DOHH2 (cell line): ENCODE results near the gene LIPG.
"Not testable (repeated sequence)": the region's sequence is repeated elsewhere in the genome, so short reads cannot be mapped to it uniquely, and the experiment has no call there.

ENCODE experiments used
- H3F3A ChIP-seq: fragments of 200-600 bp; sonication (generic), shearing (Covaris generic); 2 replicates; pipeline ENCODE4 v1.6.0; 2016; ENCODE audit warnings: antibody characterized with exemption, mild to moderate bottlenecking; ENCODE audit not compliant: control insufficient read depth, insufficient read depth
- H3K27ac ChIP-seq: fragments of 200-600 bp; sonication (generic); 2 replicates; pipeline ENCODE4 v1.5.1; 2014; ENCODE audit warnings: low read depth, mild to moderate bottlenecking, low read length, moderate library complexity
- H3K27me3 ChIP-seq: fragments of 200-600 bp; sonication (generic); 2 replicates; pipeline ENCODE4 v1.6.1; 2014; ENCODE audit warnings: mild to moderate bottlenecking, low read length, mixed read lengths; ENCODE audit not compliant: control insufficient read depth
- H3K36me3 ChIP-seq: fragments of 200-600 bp; sonication (generic); 2 replicates; pipeline ENCODE4 v1.6.1; 2014; ENCODE audit warnings: mild to moderate bottlenecking, low read length, moderate library complexity, mixed read lengths; ENCODE audit not compliant: control insufficient read depth
- H3K4me1 ChIP-seq: fragments of 200-600 bp; sonication (generic); 2 replicates; pipeline ENCODE4 v1.6.1; 2014; ENCODE audit warnings: mild to moderate bottlenecking, low read length, mixed read lengths; ENCODE audit not compliant: control insufficient read depth
- H3K4me2 ChIP-seq: fragments of 200-600 bp; sonication (generic); 2 replicates; pipeline ENCODE4 v1.6.0; 2014; ENCODE audit warnings: mild to moderate bottlenecking, low read length, moderate library complexity
- H3K4me3 ChIP-seq: fragments of 200-600 bp; sonication (generic); 2 replicates; pipeline ENCODE4 v1.5.1; 2014; ENCODE audit warnings: mild to moderate bottlenecking, low read length, mixed read lengths
- H3K79me2 ChIP-seq: fragments of 200-600 bp; sonication (generic); 2 replicates; pipeline ENCODE4 v1.6.1; 2014; ENCODE audit warnings: mild to moderate bottlenecking, low read length, mixed read lengths; ENCODE audit not compliant: control insufficient read depth
- H3K9me2 ChIP-seq: fragments of 200-600 bp; sonication (generic); replicated peaks from 2 replicates; pipeline ENCODE4 v1.6.1; 2014; ENCODE audit warnings: mild to moderate bottlenecking, low read length, mixed read lengths; ENCODE audit not compliant: control insufficient read depth
- H3K9me3 ChIP-seq: fragments of 200-600 bp; sonication (generic); 2 replicates; pipeline ENCODE4 v1.6.1; 2014; ENCODE audit warnings: antibody characterized with exemption, low read length, mixed read lengths; ENCODE audit not compliant: control insufficient read depth, insufficient read depth
- H4K20me1 ChIP-seq: fragments of 200-600 bp; sonication (generic); 2 replicates; pipeline ENCODE4 v1.6.0; 2014; ENCODE audit warnings: low read depth, mild to moderate bottlenecking, antibody characterized with exemption, low read length, moderate library complexity; ENCODE audit not compliant: control insufficient read depth, insufficient read depth
- CTCF ChIP-seq: fragments of 200-600 bp; sonication (generic); IDR thresholded peaks from one replicate; pipeline ENCODE4 v1.5.1; 2014; ENCODE audit warnings: antibody characterized with exemption, mild to moderate bottlenecking, low read depth, low read length; ENCODE audit not compliant: poor library complexity, severe bottlenecking
- EZH2phosphoT487 ChIP-seq: fragments of 200-600 bp; sonication (generic); IDR thresholded peaks from 2 replicates; pipeline ENCODE4 v1.6.1; 2017; ENCODE audit warnings: borderline replicate concordance, mild to moderate bottlenecking, antibody characterized with exemption, low read length, moderate library complexity, mixed read lengths

The LIPG gene

GRCh38 chr18:49520661-49521145, 41.2 kb upstream of the LIPG start:
- Histone ChIP-seq H3K36me3 (no peaks in the 10 kb centered on the region), H3K9me3 (no peaks in the 10 kb centered on the region), H3K27ac (no peak overlapping the region), H3K27me3 (no peaks in the 10 kb centered on the region), H3K4me2 (no peak overlapping the region), H4K20me1 (no peaks in the 10 kb centered on the region), H3K4me1 (no peaks in the 10 kb centered on the region), H3K79me2 (no peaks in the 10 kb centered on the region), H3K4me3 (no peak overlapping the region), H3K9me2 (no peaks in the 10 kb centered on the region), H3F3A (no peaks in the 10 kb centered on the region)
- no peak for TF ChIP-seq EZH2phosphoT487
- TF ChIP-seq CTCF, result no peak

DNA sequence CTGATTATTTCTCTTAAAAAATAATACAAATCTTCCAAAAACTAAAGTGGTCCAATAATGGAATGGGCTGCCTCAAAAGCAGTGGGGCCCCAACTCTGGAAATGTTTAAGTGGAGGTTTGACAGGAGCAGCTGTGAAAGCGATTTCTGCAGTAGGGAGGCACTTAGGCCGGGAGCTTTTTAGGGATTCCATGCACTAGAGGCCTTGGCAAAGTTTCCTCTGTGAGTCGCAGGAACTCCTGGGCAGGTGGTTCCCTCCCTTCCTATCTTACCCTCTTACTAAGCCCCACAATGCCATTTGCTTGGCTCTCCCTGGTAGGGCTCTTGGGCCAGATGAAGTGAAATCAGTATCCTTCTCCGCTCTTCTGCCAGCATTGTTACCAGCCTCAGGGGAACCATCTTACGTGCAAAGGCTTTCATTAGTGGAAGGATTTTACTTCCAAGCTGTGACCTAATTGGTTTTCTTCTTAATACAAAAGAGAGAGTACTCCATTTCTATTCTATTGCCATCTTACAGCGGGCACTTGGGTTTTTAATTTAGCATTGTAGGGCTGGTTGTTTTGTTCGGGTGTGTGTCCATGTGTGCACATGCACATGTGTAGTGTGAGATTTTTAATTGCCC, 40.5 kb upstream of the LIPG start:
- no peak overlapping the region for H3K4me3 ChIP-seq
- H3K79me2 ChIP-seq, result no peaks in the 10 kb centered on the region
- H3K36me3 ChIP-seq, result no peaks in the 10 kb centered on the region
- H3K9me2 ChIP-seq, result no peaks in the 10 kb centered on the region
- no peak overlapping the region for H3K4me2 ChIP-seq
- no peak overlapping the region for H3K27ac ChIP-seq
- no peaks in the 10 kb centered on the region for H4K20me1 ChIP-seq
- TF ChIP-seq CTCF, result no peak
- no peak for TF ChIP-seq EZH2phosphoT487
- H3K27me3 ChIP-seq, result no peaks in the 10 kb centered on the region
- H3K4me1 ChIP-seq, result no peaks in the 10 kb centered on the region
- H3K9me3 ChIP-seq, result no peaks in the 10 kb centered on the region
- H3F3A ChIP-seq, result no peaks in the 10 kb centered on the region

- not testable (repeated sequence) for H3K4me2 ChIP-seq, H3K4me3 ChIP-seq, H3K27ac ChIP-seq, H3K9me3 ChIP-seq, H3K79me2 ChIP-seq, H3K36me3 ChIP-seq, H3F3A ChIP-seq, H3K4me1 ChIP-seq, H3K27me3 ChIP-seq, H4K20me1 ChIP-seq, H3K9me2 ChIP-seq
Observed at GRCh38 chr18:49523580-49524093, 38.2 kb upstream of the LIPG start.

- H3F3A ChIP-seq, result no peaks in the 10 kb centered on the region
- no peaks in the 10 kb centered on the region for H4K20me1 ChIP-seq
- H3K79me2 ChIP-seq, result no peaks in the 10 kb centered on the region
- H3K9me3 ChIP-seq, result no peaks in the 10 kb centered on the region
- no peaks in the 10 kb centered on the region for H3K36me3 ChIP-seq
- no peak overlapping the region for H3K27ac ChIP-seq
- H3K9me2 ChIP-seq, result no peaks in the 10 kb centered on the region
- H3K4me3 ChIP-seq, result no peak overlapping the region
- H3K4me1 ChIP-seq, result no peaks in the 10 kb centered on the region
- H3K4me2 ChIP-seq, result no peak overlapping the region
- peaks cover 5% of the 10 kb centered on the region; the same call in 1 of the 2 replicates for H3K27me3 ChIP-seq
- TF ChIP-seq EZH2phosphoT487 (no peak), CTCF (no peak)
Observed at GRCh38 chr18:49524349-49524748, 37.5 kb upstream of the LIPG start.
